ENCODE data around the gene NAV2. TPM values are rescaled to one million over a fixed set of nuclear protein-coding genes. Genes with fewer than 3 reads are reported as not detected.
"Not testable (repeated sequence)": the region's sequence is repeated elsewhere in the genome, so short reads cannot be mapped to it uniquely, and the experiment has no call there.

The NAV2 gene
- total and polyA plus RNA-seq, 2 donors, result 2.0 to 5.8 TPM

- H3K36me3 ChIP-seq (ENCODE audit: control insufficient read depth in 2 of 2, insufficient read depth in 2 of 2, low read length in 1 of 2), result no peaks in the 10 kb centered on the region
- H3K27ac ChIP-seq (ENCODE audit: low read depth in 1 of 2, low read length in 1 of 2), result no peak overlapping the region
- DNase-seq (ENCODE audit: low read depth in 6 of 9, low spot score in 9 of 9), result no peak
- H3K4me3 ChIP-seq (ENCODE audit: low read length in 2 of 2), result no peak overlapping the region
- H3K9me3 ChIP-seq (ENCODE audit: control insufficient read depth in 2 of 2, insufficient read depth in 1 of 2, low read length in 1 of 2), result no peaks in the 10 kb centered on the region
- no peaks in the 10 kb centered on the region for H3K4me1 ChIP-seq (ENCODE audit: control insufficient read depth in 2 of 2, insufficient read depth in 2 of 2, low read length in 2 of 2)
- 98% methylated on average over 1 of the region's 1 CpG for WGBS
- no peaks in the 10 kb centered on the region for H3K27me3 ChIP-seq (ENCODE audit: control insufficient read depth in 2 of 2, insufficient read depth in 1 of 2, low read length in 1 of 2)
Measured at GRCh38 chr11:19923626-19924025, 211.0 kb downstream of the NAV2 start.

GRCh38 chr11:19924311-19924710 lies 211.7 kb downstream of the NAV2 start:
- Histone ChIP-seq H3K36me3 (ENCODE audit: control insufficient read depth in 2 of 2, insufficient read depth in 2 of 2, low read length in 1 of 2) (no peaks in the 10 kb centered on the region), H3K27me3 (ENCODE audit: control insufficient read depth in 2 of 2, insufficient read depth in 1 of 2, low read length in 1 of 2) (no peaks in the 10 kb centered on the region), H3K9me3 (ENCODE audit: control insufficient read depth in 2 of 2, insufficient read depth in 1 of 2, low read length in 1 of 2) (no peaks in the 10 kb centered on the region), H3K4me1 (ENCODE audit: control insufficient read depth in 2 of 2, insufficient read depth in 2 of 2, low read length in 2 of 2) (no peaks in the 10 kb centered on the region), H3K27ac (ENCODE audit: low read depth in 1 of 2, low read length in 1 of 2) (no peak overlapping the region), H3K4me3 (ENCODE audit: low read length in 2 of 2) (no peak overlapping the region)
- 93% methylated on average over 1 of the region's 1 CpG for WGBS
- DNase-seq (ENCODE audit: low read depth in 6 of 9, low spot score in 9 of 9), result no peak

- 72% methylated on average over 1 of the region's 1 CpG for WGBS
- H3K9me3 ChIP-seq (ENCODE audit: control insufficient read depth in 2 of 2, insufficient read depth in 1 of 2, low read length in 1 of 2), result no peaks in the 10 kb centered on the region
Measured at GRCh38 chr11:19924716-19925115, 212.1 kb downstream of the NAV2 start.

GRCh38 chr11:19927403-19927802 lies 214.8 kb downstream of the NAV2 start:
- not testable (repeated sequence) for DNase-seq (ENCODE audit: low read depth in 6 of 9, low spot score in 9 of 9); H3K9me3 ChIP-seq (ENCODE audit: control insufficient read depth in 2 of 2, insufficient read depth in 1 of 2, low read length in 1 of 2); H3K4me1 ChIP-seq (ENCODE audit: control insufficient read depth in 2 of 2, insufficient read depth in 2 of 2, low read length in 2 of 2); H3K27ac ChIP-seq (ENCODE audit: low read depth in 1 of 2, low read length in 1 of 2); H3K36me3 ChIP-seq (ENCODE audit: control insufficient read depth in 2 of 2, insufficient read depth in 2 of 2, low read length in 1 of 2); H3K4me3 ChIP-seq (ENCODE audit: low read length in 2 of 2); H3K27me3 ChIP-seq (ENCODE audit: control insufficient read depth in 2 of 2, insufficient read depth in 1 of 2, low read length in 1 of 2)
- WGBS, result 92% methylated on average over 2 of the region's 2 CpGs

More at GRCh38 chr11:19924716-19925115, 212.1 kb downstream of the NAV2 start:
- DNase-seq (ENCODE audit: low read depth in 6 of 9, low spot score in 9 of 9), result no peak
- Histone ChIP-seq H3K4me1 (ENCODE audit: control insufficient read depth in 2 of 2, insufficient read depth in 2 of 2, low read length in 2 of 2) (no peaks in the 10 kb centered on the region), H3K27me3 (ENCODE audit: control insufficient read depth in 2 of 2, insufficient read depth in 1 of 2, low read length in 1 of 2) (no peaks in the 10 kb centered on the region), H3K36me3 (ENCODE audit: control insufficient read depth in 2 of 2, insufficient read depth in 2 of 2, low read length in 1 of 2) (no peaks in the 10 kb centered on the region), H3K27ac (ENCODE audit: low read depth in 1 of 2, low read length in 1 of 2) (no peak overlapping the region), H3K4me3 (ENCODE audit: low read length in 2 of 2) (no peak overlapping the region)

GRCh38 chr11:19929147-19929546 lies 216.5 kb downstream of the NAV2 start:
- H3K27ac ChIP-seq (ENCODE audit: low read depth in 1 of 2, low read length in 1 of 2), result no peak overlapping the region
- H3K36me3 ChIP-seq (ENCODE audit: control insufficient read depth in 2 of 2, insufficient read depth in 2 of 2, low read length in 1 of 2), result no peaks in the 10 kb centered on the region
- no peaks in the 10 kb centered on the region for H3K27me3 ChIP-seq (ENCODE audit: control insufficient read depth in 2 of 2, insufficient read depth in 1 of 2, low read length in 1 of 2)
- WGBS, result 94% methylated on average over 2 of the region's 2 CpGs
- no peaks in the 10 kb centered on the region for H3K4me1 ChIP-seq (ENCODE audit: control insufficient read depth in 2 of 2, insufficient read depth in 2 of 2, low read length in 2 of 2)
- DNase-seq (ENCODE audit: low read depth in 6 of 9, low spot score in 9 of 9), result no peak
- no peak overlapping the region for H3K4me3 ChIP-seq (ENCODE audit: low read length in 2 of 2)
- no peaks in the 10 kb centered on the region for H3K9me3 ChIP-seq (ENCODE audit: control insufficient read depth in 2 of 2, insufficient read depth in 1 of 2, low read length in 1 of 2)

GRCh38 chr11:19929655-19930054 lies 217.0 kb downstream of the NAV2 start:
- WGBS, result 83% methylated on average over 2 of the region's 2 CpGs
- no peak overlapping the region for H3K27ac ChIP-seq (ENCODE audit: low read depth in 1 of 2, low read length in 1 of 2)
- H3K9me3 ChIP-seq (ENCODE audit: control insufficient read depth in 2 of 2, insufficient read depth in 1 of 2, low read length in 1 of 2), result no peaks in the 10 kb centered on the region
- H3K4me1 ChIP-seq (ENCODE audit: control insufficient read depth in 2 of 2, insufficient read depth in 2 of 2, low read length in 2 of 2), result no peaks in the 10 kb centered on the region
- no peak for DNase-seq (ENCODE audit: low read depth in 6 of 9, low spot score in 9 of 9)
- H3K4me3 ChIP-seq (ENCODE audit: low read length in 2 of 2), result no peak overlapping the region
- H3K27me3 ChIP-seq (ENCODE audit: control insufficient read depth in 2 of 2, insufficient read depth in 1 of 2, low read length in 1 of 2), result no peaks in the 10 kb centered on the region
- no peaks in the 10 kb centered on the region for H3K36me3 ChIP-seq (ENCODE audit: control insufficient read depth in 2 of 2, insufficient read depth in 2 of 2, low read length in 1 of 2)

GRCh38 chr11:19931141-19931770 lies 218.6 kb downstream of the NAV2 start:
- WGBS, result 92% methylated on average over 14 of the region's 14 CpGs
- Histone ChIP-seq H3K27me3 (ENCODE audit: control insufficient read depth in 2 of 2, insufficient read depth in 1 of 2, low read length in 1 of 2) (no peaks in the 10 kb centered on the region), H3K4me1 (ENCODE audit: control insufficient read depth in 2 of 2, insufficient read depth in 2 of 2, low read length in 2 of 2) (no peaks in the 10 kb centered on the region), H3K4me3 (ENCODE audit: low read length in 2 of 2) (no peak overlapping the region), H3K9me3 (ENCODE audit: control insufficient read depth in 2 of 2, insufficient read depth in 1 of 2, low read length in 1 of 2) (no peaks in the 10 kb centered on the region), H3K36me3 (ENCODE audit: control insufficient read depth in 2 of 2, insufficient read depth in 2 of 2, low read length in 1 of 2) (no peaks in the 10 kb centered on the region), H3K27ac (ENCODE audit: low read depth in 1 of 2, low read length in 1 of 2) (no peak overlapping the region)
- DNase-seq (ENCODE audit: low read depth in 6 of 9, low spot score in 9 of 9), result no peak

- no peak for DNase-seq (ENCODE audit: low read depth in 6 of 9, low spot score in 9 of 9)
- H3K4me1 ChIP-seq (ENCODE audit: control insufficient read depth in 2 of 2, insufficient read depth in 2 of 2, low read length in 2 of 2), result no peaks in the 10 kb centered on the region
- no peak overlapping the region for H3K4me3 ChIP-seq (ENCODE audit: low read length in 2 of 2)
- 83% methylated on average over 7 of the region's 7 CpGs for WGBS
- H3K27ac ChIP-seq (ENCODE audit: low read depth in 1 of 2, low read length in 1 of 2), result no peak overlapping the region
- no peaks in the 10 kb centered on the region for H3K27me3 ChIP-seq (ENCODE audit: control insufficient read depth in 2 of 2, insufficient read depth in 1 of 2, low read length in 1 of 2)
- H3K9me3 ChIP-seq (ENCODE audit: control insufficient read depth in 2 of 2, insufficient read depth in 1 of 2, low read length in 1 of 2), result no peaks in the 10 kb centered on the region
- H3K36me3 ChIP-seq (ENCODE audit: control insufficient read depth in 2 of 2, insufficient read depth in 2 of 2, low read length in 1 of 2), result no peaks in the 10 kb centered on the region
Measured at GRCh38 chr11:19931771-19932369, 219.2 kb downstream of the NAV2 start.

GRCh38 chr11:19933132-19933735 lies 220.6 kb downstream of the NAV2 start:
- Histone ChIP-seq H3K4me3 (ENCODE audit: low read length in 2 of 2) (no peak overlapping the region), H3K9me3 (ENCODE audit: control insufficient read depth in 2 of 2, insufficient read depth in 1 of 2, low read length in 1 of 2) (no peaks in the 10 kb centered on the region), H3K36me3 (ENCODE audit: control insufficient read depth in 2 of 2, insufficient read depth in 2 of 2, low read length in 1 of 2) (no peaks in the 10 kb centered on the region), H3K27me3 (ENCODE audit: control insufficient read depth in 2 of 2, insufficient read depth in 1 of 2, low read length in 1 of 2) (no peaks in the 10 kb centered on the region), H3K27ac (ENCODE audit: low read depth in 1 of 2, low read length in 1 of 2) (no peak overlapping the region), H3K4me1 (ENCODE audit: control insufficient read depth in 2 of 2, insufficient read depth in 2 of 2, low read length in 2 of 2) (no peaks in the 10 kb centered on the region)
- 97% methylated on average over 20 of the region's 20 CpGs for WGBS
- no peak for DNase-seq (ENCODE audit: low read depth in 6 of 9, low spot score in 9 of 9)

Measured in thymus (tissue), 11 donors.